IPS-18c (cell line): Measurements from ENCODE around the gene ZNF316.
"Not testable (repeated sequence)": the region's sequence is repeated elsewhere in the genome, so short reads cannot be mapped to it uniquely, and the experiment has no call there.

Experiments used
- H3K4me3 ChIP-seq: 2 replicates; pipeline ENCODE4 v1.7.0; 2013; ENCODE audit warnings: low read depth, mild to moderate bottlenecking, low read length, moderate library complexity; ENCODE audit not compliant: insufficient read depth
- H3K9me3 ChIP-seq: one replicate; pipeline ENCODE4 v1.6.1; 2013; ENCODE audit warnings: mild to moderate bottlenecking, low read length, moderate library complexity; ENCODE audit not compliant: control insufficient read depth, insufficient read depth

ZNF316 gene

DNA sequence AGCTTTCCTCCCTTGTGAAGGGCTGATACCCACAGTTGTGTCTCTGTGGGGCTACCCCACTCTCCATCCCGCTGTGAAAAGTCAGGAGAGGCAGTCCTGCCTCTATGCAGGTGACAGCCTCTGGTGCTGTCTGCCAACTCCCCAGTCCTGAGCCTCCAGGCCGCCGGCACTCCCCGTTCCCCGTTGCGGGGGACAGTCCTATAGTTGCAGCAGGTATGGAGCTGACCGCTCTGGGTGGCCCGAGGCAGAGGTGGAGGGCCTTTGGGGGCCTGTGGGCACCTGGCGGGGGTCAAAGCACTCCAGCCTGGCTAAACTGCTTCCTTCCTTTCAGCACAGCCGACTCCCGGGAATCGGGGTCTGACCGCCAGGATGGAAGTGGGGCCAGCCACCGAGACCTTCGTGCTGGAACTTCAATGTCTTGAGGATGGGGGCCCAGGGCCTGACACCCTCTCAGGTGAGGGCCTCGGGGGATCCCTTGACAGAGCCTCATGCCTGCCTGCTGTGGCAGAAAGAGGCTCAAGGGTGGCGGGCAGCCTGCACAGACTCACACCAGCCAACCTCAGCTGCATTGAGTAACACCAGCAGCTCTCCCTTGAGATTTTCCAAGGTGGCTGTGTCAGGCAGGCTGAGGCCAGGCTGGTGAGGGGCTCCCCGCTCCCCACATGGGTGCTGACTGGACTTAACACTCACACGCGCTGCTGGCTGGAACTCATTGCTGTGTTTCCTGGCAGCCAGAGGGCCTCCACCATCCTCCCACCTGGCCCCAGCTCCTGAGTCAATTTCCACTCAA lies 20.1 kb upstream of the ZNF316 start:
- Histone ChIP-seq H3K9me3 (no peaks in the 10 kb centered on the region), H3K4me3 (no peak overlapping the region)

DNA sequence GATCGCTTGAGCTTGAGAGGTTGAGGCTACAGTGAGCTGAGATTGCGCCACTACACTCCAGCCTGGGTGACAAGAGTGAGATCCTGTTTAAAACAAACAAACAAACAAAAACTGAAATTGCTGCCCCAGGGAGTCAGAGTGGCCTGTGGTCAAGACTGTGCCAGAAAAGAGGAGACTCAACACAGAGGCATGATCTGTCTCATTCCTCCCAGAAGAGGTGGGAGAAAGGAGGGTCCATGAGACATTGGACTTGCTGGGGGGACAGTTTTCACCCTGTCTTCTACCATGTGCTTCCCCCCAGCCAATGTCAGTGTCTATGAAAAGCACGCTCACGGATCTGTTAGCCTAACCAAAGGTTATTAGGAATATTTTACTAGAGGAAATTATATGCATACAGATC lies 18.5 kb upstream of the ZNF316 start:
- no peaks in the 10 kb centered on the region for H3K9me3 ChIP-seq
- H3K4me3 ChIP-seq = no peak overlapping the region

DNA sequence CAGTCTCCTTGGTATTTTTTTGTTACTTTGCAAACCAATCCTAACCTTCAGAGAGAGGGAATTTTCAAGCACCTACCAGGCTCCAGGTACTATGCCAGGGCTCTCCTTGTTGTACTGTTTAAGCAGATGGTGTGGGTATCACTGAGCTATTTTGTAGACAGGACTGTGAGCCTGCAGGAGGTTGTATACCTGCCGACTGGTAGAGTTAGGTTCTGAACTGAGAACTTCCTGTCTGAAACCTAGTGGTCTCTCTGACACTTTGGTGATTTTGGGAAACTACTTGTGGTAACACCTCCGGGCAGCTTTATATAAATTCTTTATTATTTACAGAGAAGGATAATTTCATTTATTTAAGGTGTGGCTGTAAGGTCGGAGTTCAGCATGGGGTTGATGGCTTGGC lies 17.2 kb upstream of the ZNF316 start:
- Histone ChIP-seq H3K9me3 (no peaks in the 10 kb centered on the region), H3K4me3 (no peak overlapping the region)

DNA sequence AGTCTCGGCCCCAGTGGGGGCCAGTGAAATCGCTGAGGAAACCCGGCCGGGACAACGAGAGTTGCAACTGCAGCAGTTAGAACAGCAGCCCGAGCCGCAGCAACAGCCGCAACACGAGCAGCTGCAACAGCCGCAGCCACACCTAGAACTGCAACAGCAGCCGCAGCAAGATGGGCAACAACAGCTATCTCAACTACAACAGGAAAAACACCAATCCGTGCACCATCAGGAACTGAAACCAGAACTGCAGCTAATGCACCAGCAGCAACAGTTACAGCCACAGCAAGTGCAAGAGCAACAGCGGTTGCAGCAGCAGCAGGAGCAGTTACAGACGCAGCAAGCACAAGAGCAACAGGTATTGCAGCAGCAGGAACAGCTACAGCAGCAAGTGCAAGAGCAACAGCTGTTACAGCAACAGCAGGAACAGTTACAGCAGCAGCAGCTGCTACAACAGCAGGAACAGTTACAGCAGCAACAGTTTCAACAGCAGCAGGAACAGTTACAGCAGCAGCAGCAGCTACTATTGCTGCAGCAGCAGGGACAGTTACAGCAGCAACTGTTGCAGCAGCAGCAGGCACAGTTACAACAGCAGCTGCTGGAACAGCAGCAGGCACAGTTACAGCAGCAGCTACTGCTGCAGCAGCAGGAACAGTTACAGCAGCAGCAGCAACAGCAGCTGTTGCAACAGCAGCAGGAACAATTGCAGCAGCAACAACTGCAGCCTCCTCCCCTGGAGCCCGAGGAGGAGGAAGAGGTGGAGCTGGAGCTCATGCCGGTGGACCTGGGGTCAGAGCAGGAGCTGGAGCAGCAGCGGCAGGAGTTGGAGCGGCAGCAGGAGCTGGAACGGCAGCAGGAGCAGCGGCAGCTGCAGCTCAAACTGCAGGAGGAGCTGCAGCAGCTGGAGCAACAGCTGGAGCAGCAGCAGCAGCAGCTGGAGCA lies 15.7 kb upstream of the ZNF316 start:
- Histone ChIP-seq H3K4me3 (no peak overlapping the region), H3K9me3 (no peaks in the 10 kb centered on the region)

DNA sequence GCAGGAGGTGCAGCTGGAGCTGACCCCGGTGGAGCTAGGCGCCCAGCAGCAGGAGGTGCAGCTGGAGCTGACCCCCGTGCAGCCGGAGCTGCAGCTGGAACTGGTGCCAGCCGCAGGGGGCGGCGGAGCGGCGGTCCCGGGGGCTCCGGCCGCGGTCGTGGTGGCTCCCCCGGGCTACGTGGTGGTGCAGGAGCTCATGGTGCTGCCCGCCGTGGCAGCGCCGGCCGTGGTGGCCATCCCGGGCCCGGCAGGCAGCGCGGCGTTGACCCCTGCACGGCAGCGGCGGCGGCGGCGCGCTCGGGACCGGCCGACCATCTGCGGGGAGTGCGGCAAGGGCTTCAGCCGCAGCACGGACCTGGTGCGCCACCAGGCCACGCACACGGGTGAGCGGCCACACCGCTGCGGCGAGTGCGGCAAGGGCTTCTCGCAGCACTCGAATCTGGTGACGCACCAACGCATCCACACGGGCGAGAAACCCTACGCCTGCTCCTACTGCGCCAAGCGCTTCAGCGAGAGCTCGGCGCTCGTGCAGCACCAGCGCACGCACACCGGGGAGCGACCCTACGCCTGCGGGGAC lies 14.9 kb upstream of the ZNF316 start:
- no peaks in the 10 kb centered on the region for H3K9me3 ChIP-seq
- H3K4me3 ChIP-seq = no peak overlapping the region

DNA sequence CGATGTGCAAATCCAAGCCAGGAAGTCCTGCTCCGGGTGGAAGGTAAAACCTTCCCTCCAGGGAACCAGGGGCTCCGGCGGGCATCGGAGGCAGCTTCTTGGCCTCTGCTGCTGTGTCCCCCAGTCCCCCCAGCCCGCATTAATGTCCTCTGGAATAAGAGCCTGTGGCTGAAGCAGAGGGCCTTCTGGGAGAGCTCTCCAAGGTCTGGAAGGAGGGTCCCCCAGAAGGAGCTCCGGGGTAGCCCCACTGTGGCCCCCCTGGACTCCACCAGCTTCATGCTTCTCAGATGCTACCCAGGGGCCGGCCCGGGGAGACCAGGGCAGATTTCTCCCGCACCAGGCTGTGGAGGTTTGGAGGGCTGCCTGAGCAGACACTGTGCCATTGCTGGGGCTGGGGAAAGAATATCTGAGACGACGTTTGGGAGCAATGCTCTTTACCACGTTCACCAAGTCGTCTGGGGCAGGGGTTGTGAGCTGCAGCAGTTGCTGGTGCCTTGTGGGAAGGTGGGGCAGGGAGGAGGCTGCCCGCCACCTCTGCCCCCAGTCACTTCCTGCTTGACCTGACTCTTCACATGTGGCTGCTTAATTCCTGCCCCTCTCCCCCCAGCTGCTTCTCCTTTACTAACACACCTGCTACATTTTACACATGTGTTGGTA lies 13.4 kb upstream of the ZNF316 start:
- no peak overlapping the region for H3K4me3 ChIP-seq
- H3K9me3 ChIP-seq = no peaks in the 10 kb centered on the region

DNA sequence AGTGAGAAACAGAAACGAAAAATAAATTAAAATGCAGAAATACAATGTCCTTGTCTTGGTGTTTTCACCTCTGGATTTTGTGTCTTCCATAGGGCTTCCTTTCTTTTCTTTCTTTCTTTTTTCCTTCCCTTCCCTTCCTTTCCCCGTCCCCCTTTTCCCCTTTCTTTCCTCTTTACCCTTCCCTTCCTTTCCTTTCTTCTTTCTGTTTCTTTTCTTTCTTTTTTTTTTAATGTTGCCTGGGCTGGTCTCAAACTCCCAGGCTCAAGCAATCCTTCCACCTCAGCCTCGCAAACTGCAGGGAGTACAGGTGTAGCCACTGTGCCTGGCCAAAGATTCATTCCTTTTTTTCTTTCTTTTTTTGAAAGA lies 12.9 kb upstream of the ZNF316 start:
- Histone ChIP-seq H3K4me3 (no peak overlapping the region), H3K9me3 (no peaks in the 10 kb centered on the region)

DNA sequence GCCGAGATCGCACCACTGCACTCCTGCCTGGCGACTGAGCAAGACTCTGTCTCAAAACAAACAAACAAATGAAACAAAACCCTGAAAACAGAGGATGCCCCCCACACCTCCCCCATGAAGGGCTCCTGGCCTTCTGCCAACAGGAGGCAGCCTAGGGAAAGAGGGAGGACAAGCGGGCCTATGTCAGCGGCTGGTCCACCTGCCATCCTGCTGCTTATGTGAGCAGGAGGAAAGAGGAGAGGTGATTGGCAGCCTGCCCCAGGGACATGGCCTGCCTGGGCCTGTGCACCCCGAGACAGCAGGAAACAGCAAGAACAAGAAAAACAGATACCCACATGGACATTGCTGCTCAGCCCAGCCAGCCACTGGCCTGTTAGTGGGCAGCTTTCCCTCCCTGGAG lies 9.1 kb upstream of the ZNF316 start:
- Histone ChIP-seq H3K4me3 (no peak overlapping the region), H3K9me3 (no peaks in the 10 kb centered on the region)

DNA sequence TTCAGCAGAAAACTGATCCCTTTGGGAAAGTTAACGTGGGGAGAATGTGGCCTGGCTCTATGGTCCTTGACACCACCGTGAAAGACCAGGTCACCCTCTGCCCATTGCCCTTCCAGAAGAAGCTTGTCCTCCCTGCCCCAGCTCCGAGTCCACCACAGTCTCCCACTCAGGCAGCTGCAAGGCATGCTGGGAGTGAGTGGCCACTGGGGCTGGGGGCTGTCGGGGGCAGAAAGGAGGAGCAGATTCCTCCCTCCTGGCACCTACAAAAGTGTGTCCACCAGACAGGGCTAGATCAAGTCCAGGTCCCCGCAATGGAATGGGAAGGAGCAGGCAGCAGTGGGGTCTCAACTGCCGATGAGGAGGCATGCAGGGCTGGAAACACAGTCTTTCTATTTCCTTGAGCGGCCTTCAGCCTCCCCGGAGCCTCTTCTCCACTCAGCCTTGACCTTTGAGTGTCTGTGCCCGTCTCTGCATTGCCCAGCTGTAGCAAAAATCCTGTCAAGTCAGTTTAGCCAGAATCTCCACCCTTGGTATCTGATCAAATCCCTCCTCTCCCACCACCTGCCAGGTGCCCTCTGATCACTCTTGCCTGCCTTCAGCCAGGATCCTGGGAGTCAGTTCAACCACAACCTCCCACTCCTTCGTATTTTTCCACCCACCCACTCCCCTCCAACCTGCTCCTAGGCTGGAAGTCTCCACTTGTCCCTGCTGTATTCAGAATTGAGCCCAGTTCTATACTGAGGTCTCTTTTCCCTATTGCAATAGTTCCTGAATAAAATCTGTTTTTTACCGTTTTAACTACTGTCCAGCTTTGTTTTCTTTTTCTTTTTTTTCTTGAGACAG lies 6.9 kb upstream of the ZNF316 start:
- Histone ChIP-seq H3K4me3 (no peak overlapping the region), H3K9me3 (no peaks in the 10 kb centered on the region)

DNA sequence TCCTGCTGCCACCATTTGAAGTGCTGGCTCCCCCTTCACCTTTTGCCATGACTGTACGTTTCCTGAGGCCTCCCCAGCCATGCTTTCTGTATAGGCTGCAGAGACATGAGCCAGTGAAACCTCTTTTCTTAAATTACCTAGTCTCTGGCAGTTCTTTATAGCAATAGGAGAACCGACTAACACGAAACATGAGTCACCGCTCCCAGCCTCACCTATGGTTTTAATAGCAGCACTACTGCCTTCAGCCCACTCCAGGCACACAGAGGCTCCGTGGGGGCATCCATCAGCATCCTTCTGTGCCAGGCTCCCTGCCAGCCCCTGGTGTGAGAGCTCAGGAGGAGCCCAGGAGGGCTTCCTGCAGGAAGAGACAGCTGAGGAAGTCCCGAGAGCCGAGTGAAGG lies 5.5 kb upstream of the ZNF316 start:
- Histone ChIP-seq H3K9me3 (no peaks in the 10 kb centered on the region), H3K4me3 (no peak overlapping the region)

DNA sequence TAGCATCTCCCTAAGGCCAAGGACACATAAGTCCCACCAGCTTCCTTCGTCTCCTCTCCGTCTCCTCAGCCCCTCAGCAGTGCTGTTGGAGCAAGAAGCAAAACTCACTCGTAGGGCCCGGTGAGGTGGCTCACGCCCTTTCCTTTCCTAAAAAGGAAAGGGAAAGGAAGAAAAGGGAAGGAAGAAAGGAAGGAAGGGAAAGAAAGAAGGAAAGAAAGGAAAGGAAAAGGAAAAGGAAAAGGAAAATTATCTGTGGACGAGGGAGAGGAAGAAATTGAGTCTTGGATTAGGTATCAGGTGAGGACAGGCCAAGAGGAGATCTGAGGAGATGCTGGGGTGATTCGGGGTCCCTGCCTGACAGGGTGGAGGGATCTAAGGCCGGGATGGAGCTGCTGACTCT lies 3.1 kb upstream of the ZNF316 start:
- H3K9me3 ChIP-seq = no peaks in the 10 kb centered on the region

DNA sequence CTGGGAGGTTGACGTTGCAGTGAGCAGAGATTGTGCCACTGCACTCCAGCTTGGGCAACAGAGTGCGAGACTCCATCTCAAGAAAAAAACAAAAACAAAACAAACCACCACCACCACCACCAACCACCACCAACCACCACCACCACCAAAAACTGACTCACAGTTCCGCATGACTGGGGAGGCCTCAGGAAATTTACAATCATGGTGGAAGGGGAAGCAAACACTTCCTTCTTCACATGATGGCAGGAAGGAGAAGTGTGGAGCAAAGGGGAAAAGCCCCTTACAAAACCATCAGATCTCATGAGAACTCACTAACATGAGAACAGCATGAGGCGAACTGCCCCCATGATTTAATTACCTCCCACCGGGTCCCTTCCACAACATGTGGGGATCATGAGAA lies 2.1 kb upstream of the ZNF316 start:
- H3K4me3 ChIP-seq, H3K9me3 ChIP-seq: not testable (repeated sequence)

More for the DNA sequence above, 3.1 kb upstream of the ZNF316 start:
- no peak overlapping the region for H3K4me3 ChIP-seq

DNA sequence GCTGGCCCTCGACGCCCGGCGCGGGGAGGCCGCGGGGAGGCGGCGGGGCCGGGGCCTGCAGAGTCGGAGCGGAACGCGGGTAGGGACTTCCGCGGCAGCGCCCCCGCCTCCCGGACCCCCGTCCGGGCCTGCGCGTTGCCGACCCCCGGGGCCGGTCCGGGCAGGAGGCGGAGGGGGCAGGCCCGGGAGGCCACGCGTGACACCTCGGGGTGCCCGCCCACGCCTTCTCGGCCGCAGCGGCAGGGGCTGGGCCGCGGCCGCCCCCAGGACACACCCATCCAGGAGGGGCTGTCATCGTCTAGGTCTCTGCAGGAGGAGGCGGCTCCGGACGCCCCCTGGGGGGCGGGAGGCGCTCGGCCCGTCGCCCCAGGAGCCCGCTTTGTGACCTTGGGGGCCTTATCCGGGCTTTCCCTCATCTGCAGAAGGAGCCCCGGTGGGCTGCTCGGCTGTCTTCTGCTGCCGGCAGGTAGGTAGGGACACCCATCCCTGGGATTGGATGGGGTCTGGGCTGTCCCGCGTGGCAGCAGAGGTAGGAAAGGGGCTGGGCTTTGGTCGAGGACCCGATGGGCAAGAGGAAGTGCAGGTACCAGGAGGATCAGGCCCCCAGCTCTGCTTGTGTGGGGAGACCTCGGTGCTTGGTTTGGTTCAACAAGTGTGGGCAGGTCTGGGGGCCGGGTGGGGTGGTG lies 569 bp downstream of the ZNF316 start:
- Histone ChIP-seq H3K4me3 (peak overlapping the region; percentile 61), H3K9me3 (no peaks in the 10 kb centered on the region)

DNA sequence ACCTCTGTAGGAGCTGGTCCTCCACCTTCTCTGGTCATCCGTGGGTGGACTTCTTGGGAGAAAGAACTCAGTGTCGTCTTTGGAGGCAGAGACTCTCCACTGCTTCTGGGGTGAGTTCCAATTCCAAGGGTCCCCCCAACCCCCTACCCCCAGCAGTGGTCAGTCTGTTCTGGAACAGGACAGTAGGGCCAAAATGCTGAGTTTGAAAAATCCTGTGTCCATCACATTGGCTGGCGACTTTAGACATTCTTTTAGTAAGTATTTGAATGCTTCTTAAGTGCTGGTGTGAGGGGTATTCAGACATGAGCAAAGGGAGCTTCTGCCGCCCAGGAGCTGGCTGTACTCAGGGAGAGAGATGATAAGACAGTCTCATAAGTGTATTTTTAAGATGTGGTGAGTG lies 1.9 kb downstream of the ZNF316 start:
- H3K9me3 ChIP-seq = no peaks in the 10 kb centered on the region
- H3K4me3 ChIP-seq = no peak overlapping the region

DNA sequence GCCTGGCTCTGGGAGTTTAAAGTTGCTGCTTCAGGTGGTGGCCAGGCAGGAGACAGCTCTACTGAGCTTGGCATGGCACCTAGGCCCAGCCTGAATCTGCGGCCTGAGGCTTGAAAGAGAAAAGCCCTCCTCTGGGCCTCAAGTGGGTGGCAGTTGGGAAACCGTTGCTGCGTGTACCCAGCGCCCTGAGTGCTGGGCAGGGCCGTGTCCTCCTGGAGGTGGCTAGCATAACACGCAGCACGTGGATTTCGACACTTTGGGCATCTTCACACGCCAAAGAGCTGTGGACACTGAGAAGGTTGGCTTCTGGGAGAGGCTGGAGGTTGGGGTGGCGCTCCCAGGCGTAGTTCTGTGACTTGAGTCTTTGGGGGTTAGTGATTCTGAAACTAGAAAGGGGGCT lies 2.5 kb downstream of the ZNF316 start:
- H3K4me3 ChIP-seq = no peak overlapping the region
- no peaks in the 10 kb centered on the region for H3K9me3 ChIP-seq

DNA sequence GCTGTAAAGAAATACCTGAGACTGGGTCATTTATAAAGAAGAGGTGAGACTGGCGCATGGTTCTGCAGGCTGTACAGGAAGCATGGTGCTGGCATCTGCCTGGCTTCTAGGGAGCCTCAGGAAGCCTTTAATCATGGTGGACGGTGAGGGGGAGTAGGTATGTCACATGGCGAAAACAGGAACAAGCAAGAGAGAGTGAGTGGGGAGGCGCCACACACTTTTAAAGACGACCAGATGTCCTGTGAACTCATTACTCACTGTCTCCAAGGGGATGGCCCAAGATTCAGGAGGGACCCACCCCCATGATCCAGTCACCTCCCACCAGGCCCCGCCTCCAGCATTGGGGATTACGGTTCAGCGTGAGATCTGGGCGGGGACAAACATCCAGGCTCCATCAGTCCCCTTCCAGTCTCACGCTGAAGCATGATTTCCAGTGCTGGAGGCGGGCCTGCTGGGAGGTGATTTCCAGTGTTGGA lies 3.2 kb downstream of the ZNF316 start:
- no peaks in the 10 kb centered on the region for H3K9me3 ChIP-seq
- no peak overlapping the region for H3K4me3 ChIP-seq
